GM11168 (cell line): ENCODE data around the gene TOR3A.

ENCODE experiments used
- in situ Hi-C: fragments of 300-500 bp; cut with MboI; formaldehyde crosslinking; loops from one replicate; pipeline ENCODE4 v1.12.0; 2022; ENCODE audit warnings: low sequenced_read_pairs; ENCODE audit not compliant: unreplicated experiment

TOR3A gene

DNA sequence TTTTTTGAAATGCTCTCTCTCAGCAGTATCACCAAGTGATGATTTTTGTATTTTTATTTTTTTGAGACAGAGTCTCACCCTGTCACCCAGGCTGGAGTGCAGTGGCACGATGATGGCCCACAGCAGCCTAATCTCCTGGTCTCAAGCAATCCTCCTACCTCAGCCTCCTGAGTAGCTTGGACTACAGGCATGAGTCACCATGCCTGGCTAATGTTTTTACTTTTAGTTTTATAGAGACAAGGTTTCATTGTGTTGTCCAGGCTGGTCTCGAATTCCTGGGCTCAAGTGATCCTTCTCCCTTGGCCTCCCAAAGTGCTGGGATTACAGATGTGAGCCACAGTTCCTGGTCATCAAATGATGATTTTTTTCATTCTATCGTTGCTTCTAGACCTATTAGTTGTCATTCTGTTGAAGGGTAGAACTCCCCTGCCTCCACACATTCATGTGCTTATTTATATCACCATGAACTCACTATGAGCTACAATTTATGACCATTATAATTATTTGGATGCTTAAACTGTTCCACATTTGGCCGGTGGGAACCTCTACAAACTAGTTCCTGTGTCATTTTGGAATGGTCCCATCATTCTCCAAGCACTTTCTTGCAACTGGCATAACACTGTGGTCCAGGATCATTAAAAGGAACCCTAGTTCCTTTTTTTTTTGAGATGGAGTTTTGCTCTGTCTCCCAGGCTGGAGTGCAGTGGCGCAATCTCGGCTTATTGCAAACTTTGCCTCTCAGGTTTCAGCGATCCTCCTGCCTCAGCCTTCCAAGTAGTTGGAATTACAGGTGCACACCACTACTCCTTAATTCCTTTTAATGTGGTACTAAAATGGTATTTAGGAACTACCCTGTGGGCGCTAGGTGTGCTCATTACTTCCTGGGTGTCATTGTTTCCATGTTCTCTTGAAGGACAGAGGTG lies 20.2 kb upstream of the TOR3A start:
- in situ Hi-C loops: no loop called here

- in situ Hi-C loops: no loop called here
Measured at GRCh38 chr1:179066471-179066870, 15.4 kb upstream of the TOR3A start.

DNA sequence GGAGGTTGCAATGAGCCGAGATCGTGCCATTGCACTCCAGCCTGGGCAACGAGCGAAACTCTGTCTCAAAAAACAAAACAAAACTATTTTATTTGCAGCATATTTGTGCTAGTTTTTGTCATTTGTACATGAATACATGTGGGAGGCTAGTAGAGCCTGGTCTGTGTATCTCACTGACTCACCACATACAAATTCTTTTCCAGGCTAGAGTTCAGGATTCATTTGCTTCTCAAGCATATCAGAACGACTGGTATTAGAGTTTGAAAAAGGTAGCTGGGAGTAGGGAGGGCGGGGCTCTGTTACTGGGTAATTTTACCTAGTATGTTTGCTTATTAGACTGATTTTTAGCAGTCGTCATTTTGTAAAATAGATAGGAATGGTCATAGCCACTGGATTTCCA lies 4.5 kb upstream of the TOR3A start:
- in situ Hi-C loops: no loop called here

DNA sequence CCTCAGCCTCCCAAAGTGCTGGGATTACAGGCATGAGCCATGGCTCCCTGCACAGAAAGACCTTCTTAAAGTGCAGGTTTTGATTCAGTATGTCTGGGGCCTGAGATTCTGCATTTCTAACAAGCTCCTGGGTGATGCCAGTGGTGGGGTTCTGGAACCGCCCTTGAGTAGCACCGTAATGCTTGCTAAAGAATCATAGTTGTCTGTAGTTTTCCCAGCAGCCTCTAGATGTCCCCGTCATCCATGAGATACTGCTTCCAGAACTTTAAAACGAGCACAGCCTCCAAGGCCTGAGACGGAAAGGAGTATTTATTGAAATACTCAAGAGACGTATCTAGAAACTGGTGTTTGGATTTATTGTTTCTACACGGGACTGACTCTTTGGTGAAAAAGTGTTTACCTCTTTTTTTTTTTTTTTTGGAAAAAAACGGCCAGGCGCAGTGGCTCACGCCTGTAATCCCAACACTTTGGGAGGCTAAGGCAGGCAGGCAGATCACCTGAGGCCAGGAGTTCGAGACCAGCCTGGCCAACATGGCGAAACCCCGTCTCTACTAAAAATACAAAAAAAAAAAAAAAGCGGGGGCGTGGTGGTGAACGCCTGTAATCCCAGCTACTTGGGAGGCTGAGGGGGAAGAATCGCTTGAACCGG lies 2.6 kb upstream of the TOR3A start:
- in situ Hi-C loops: no loop called here

GRCh38 chr1:179080866-179081686 lies 794 bp upstream of the TOR3A start:
- in situ Hi-C loops: no loop called here

DNA sequence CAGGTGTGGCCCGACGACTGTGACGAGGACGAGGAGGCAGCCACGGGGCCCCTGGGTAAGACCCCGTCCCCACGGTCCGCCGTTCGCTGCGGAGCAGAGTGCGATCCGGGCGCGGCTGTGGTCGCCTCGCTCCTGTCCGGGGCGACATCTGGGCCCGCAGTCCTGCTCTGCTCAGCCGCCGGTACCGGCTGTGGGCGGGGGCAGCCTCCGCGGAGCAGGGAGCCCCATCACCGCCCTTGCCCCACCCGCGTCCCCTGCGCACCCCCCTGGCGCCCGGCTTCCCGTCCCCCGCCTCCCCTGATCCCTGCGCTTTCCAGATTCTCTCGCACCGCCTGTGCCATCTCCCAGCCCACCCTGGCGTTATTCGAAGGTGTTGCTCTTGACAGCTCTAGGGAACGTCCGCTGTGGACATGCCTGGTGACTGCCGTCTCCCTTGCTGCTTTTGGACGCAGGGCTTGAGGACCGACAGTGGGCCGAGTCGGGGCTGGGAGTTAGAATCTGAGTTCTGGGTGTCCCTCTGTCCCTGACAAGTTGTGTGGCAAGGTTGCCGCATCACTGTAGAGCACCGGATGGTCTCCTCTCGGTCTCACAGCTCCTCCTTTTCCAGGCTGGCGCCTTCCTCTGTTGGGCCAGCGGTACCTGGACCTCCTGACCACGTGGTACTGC lies 596 bp downstream of the TOR3A start:
- in situ Hi-C loops: no loop called here

GRCh38 chr1:179082999-179083335 lies 1.1 kb downstream of the TOR3A start:
- in situ Hi-C loops: no loop called here

GRCh38 chr1:179083533-179083932 lies 1.7 kb downstream of the TOR3A start:
- in situ Hi-C loops: no loop called here

DNA sequence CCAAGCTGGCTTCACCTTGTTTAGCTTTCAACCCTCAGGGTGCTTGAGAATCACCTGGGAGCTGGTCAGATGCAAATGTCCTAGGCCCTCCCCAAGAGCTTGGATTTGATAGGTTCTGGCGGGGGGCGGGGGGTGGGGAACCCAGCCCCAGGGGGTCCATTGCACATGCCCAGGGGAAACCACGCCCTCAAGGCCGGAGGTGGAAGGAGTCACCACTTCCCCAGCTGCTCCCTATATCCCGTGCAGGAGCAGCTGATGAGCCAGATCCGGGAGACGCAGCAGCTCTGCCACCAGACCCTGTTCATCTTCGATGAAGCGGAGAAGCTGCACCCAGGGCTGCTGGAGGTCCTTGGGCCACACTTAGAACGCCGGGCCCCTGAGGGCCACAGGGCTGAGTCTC lies 5.8 kb downstream of the TOR3A start:
- in situ Hi-C loops: no loop called here

DNA sequence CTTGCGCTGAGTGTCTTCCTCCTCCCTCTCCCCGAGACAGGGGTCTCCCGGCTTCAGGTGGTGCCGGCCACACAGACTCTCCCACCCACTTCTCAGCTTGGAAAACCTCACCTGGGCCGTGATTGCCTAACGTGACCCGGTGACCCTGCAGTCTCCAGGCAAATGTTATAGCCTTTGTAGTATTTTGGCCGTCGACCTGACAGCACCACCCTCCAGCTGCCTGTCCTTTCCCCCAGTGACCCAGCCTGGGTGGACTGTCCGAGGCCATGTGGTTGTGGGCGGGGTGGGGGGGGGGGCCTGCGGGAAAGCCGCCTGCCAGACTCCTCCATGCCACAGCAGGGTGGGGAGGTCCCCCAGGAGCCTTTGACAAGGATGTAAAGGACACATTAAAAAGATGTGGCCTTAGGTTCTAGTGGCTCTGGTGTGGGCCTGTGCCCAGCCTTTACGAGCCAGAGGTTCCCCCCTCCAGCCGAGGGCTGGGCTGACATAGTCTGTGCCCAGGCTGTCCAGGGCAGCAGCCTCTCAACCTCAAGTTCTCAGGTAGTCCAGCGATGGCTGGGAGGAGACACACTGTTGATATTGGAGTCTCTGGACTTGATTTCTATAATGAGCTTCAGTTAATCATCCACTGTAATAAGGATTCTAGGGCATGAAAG lies 8.1 kb downstream of the TOR3A start:
- in situ Hi-C loops: no loop called here

GRCh38 chr1:179090522-179090921 lies 8.7 kb downstream of the TOR3A start:
- in situ Hi-C loops: no loop called here

DNA sequence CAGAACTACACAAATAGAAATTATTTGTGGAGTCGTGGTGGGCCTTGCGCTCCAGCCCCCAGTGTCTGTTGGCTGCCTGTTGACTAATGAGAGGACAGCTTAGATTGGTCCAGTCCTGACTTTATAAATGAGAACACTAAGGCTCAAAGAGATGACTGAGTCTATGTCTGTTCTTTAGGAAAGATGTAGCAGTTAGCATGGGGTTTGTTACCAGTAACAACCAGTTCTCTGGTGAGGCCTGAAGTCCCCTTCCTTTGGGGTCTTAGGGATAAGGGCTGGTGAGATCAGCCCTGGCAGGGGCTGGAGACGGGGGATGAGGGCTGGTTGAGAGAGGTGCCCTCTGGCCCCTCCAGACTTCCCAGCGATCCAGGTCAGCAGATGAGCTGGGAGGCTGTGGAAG lies 9.1 kb downstream of the TOR3A start:
- in situ Hi-C loops: no loop called here

DNA sequence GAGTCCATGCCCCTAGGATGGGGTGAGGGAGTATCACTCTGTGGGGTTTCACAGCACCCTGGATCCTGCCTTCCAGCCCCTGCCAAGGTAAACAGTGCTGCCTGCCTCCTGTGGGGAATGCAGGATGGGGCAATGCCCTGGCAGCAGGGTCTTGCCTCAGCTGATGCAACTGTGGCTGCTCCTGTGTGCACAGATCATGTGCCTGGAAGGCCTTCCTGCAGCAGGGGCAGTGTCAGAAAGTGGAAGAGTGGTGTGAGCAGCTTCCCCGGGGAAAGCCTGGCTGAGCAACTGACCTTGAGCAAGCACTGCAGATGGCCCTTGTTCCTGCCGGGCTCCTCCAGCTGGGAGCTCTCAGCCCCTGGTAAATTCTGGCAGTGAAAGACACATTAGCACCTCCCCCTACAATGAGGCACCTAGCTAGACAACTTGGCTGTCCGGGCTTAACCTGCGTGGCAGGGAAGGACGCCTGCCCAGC lies 9.9 kb downstream of the TOR3A start:
- in situ Hi-C loops: no loop called here

GRCh38 chr1:179092896-179093461 lies 11.1 kb downstream of the TOR3A start:
- in situ Hi-C loops: no loop called here

DNA sequence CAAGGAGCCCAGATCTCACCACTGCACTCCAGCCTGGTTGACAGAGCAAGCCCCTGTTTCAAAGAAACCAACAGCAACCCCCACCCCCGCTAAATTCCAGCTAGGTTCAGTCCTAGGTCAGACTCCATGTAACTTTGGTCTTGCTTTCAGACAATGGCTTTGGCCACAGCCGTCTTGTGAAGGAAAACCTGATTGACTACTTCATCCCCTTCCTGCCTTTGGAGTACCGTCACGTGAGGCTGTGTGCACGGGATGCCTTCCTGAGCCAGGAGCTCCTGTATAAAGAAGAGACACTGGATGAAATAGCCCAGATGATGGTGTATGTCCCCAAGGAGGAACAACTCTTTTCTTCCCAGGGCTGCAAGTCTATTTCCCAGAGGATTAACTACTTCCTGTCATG lies 12.9 kb downstream of the TOR3A start:
- in situ Hi-C loops: no loop called here

- in situ Hi-C loops: no loop called here
Measured at GRCh38 chr1:179095377-179095776, 13.5 kb downstream of the TOR3A start.

DNA sequence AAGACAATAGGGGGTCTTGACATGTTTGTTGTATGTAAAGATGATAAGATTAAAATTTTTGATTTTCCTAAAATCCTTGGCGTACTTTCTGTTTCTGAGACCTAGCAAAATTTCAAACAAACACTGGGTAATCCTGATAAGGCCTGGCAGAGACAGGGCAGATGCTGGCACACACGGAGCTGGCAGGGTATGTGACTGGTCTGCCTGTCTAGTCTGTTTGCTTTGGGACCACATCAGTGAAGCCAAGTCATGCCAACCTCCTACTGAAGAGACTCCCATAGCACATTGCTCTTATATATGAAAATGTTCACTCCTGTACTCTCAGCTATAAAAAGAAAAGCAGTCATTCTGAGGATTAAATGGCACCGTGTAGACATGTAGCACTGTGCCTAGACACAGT lies 14.1 kb downstream of the TOR3A start:
- in situ Hi-C loops: no loop called here

DNA sequence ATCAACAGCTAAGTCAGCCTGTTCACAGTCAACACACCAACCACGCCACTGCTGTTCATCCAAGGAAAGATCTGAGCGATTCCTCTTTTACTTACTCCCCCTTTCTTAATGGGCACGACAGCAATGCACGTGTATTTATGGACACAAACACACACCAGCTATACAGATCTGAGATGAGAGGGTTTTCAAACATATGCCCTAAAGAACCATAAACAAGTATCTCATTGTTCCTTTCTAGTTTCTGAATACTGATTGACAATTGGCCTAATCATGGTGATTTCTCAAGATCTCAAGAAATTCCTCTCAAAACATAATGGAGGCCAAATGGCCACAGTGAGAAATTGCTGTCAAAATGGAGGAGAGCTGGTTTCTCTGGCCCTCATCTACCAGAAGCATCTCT lies 18.0 kb downstream of the TOR3A start:
- in situ Hi-C loops: no loop called here

DNA sequence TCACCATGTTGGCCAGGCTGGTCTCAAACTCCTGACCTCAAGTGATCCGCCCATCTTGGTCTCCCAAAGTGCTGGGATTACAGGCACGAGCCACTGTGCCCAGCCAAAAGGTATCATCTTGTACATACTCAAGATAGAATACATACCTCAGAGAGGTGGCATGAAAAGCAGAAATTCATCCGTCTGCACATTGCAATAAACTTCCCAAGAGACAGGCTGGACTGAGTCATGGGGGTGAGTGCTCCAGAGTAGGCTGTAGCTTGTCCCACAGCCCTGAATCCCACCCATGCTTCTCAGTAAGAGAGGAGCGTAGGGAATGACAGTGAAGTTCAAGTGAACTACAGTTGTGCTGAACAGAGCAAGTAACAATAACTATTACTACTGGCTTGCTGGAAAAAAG lies 19.7 kb downstream of the TOR3A start:
- in situ Hi-C loops: no loop called here

- in situ Hi-C loops: no loop called here
Measured at GRCh38 chr1:179103999-179104398, 22.1 kb downstream of the TOR3A start.
